HL-60/S4 treated with phorbol 12-myristate 13-acetate at 8.2 ng/mL for 4 days and 3 days (cell line): ENCODE data around the gene PIEZO2.
"Not testable (repeated sequence)": the region's sequence is repeated elsewhere in the genome, so short reads cannot be mapped to it uniquely, and the experiment has no call there.

ENCODE experiments used
- in situ Hi-C: fragments of 300-500 bp; cut with MboI; formaldehyde crosslinking; loops from 2 replicates; pipeline ENCODE4 v1.15.0; 2022; ENCODE audit warnings: low sequenced_read_pairs

Gene PIEZO2

DNA sequence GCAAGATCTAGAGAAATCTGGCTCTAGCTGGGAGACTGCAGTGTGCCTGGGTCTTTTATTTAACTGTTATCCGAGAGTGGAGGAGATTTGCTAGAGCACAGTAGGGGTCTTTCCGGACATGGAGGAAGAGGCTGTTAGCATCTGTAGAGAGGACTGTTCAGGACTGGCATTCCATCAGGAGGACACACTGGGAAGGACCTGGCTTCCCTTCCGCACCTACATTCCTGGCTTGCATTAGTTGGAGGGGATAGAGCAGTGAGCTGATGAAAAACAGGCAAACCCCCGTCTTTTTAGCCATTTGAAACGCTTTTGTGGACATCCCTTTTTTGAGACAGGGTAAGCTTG lies 874 bp upstream of the PIEZO2 start:
- in situ Hi-C loops: no loop called here

DNA sequence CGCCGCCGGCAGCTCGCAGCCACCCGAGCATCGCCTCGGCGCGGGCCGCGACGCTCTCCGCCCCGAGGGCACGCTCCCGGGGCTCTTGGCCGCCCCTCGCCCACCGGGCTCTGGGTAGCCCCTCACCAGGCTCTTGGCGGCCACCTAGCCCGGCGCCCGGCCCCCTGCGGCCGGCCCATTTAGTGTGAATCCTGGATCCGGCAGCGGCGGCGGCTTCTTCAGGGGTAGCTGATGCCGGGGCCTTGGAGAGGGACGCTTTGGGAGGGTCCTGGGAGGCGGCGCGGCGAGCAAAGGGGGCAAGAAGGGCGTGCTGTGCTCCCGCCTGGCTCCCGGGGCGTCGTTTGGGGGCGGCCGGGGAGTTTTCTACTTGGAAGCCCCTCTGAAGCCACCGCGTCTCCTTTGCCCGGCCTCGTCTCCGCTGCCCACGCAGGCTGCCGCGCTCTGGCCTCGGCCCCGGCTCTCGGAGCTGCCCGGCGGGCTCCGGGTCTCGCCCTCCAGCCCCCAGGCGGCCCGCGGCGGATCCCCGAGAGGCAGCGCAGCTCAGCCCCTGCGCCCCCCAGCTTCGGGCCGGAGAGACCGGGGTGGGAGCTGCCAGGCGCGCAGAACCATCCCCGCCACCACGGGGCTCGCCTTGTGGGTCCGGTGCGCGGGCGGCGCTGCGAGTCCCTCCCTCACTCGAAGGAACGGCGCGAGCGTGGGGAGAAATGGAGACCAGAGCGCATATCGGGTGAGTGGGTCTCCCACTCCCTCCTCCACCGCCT lies 509 bp downstream of the PIEZO2 start:
- in situ Hi-C loops: no loop called here

DNA sequence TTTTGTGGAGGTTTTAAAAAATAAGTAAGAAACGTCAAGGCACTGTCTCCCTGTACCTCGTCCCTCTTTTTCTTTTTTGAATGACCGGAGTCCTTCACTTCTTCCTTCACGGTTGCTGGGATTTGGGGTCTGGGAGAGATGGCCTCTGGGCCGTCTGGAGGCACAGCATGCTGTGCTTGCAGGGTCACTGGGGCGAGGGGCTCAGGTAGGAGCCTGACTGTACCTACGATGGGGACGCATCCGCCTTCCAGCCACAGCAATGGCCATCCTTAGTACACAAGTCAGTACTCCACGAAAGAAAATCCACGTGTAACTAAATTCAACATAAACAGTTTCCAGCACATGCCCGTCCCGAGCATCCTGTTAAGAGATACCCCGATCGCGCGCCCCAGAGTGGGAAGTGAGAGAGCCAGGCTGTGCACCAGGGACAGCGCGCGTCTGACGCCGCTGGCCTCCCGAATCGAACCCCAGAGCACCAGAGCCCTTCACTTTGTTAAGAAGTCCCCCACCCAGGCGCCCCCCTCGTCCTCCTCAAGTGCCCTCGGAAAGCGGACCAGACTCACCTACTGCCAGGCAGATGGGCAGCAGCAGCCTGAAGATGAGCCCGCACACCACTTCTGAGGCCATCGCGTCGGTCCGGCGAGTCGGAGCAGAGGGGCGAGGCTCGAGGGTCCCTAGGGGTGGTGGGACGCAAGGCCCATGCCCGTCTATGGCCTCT lies 1.2 kb downstream of the PIEZO2 start:
- in situ Hi-C loops: no loop called here

DNA sequence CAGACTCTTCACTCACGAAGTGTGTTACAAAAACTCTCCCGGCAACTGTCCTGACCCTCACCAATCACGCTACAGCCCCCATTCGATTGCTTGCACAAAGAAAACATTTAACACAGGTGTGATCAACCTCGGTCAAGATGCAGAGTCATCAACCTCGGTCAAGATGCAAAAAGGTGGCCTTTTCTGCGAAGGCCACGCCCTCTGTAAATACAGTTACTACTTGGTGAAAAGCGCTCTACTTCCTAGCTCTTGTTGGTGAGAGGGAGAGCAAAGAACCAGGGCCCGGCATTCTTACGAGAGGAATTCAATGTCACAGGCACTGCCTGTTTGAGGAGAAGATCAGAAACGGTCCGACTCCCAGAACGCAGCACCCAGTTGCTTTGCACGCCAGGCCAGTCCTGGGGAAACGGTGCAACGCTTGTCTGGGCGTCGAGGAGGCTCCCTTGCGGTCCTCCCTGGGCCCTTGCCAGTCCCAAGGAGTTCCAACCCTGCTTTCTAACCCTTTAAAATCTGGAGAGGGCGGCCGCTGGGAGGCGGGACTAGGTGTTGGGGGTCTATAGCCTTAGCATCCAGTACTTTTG lies 1.9 kb downstream of the PIEZO2 start:
- in situ Hi-C loops: no loop called here

DNA sequence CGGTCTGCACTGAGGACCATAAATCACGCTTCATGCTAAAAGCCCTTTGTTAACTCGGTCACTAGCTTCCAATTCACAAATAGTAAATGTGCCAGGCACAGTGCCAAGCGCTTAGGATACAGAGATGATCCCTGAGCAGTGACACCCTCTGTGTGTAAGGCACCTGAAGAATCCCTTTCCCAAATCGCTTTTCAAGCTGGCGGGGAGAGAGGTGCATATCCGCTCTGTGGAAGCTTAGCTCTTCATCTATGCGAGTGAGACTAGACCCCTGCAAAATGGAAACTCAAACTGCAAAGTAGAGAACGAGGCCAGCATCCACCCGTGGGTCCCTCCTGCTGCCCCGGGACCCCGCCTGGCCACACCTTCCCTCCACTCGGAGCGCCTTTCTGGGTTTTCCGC lies 2.4 kb downstream of the PIEZO2 start:
- in situ Hi-C loops: no loop called here

DNA sequence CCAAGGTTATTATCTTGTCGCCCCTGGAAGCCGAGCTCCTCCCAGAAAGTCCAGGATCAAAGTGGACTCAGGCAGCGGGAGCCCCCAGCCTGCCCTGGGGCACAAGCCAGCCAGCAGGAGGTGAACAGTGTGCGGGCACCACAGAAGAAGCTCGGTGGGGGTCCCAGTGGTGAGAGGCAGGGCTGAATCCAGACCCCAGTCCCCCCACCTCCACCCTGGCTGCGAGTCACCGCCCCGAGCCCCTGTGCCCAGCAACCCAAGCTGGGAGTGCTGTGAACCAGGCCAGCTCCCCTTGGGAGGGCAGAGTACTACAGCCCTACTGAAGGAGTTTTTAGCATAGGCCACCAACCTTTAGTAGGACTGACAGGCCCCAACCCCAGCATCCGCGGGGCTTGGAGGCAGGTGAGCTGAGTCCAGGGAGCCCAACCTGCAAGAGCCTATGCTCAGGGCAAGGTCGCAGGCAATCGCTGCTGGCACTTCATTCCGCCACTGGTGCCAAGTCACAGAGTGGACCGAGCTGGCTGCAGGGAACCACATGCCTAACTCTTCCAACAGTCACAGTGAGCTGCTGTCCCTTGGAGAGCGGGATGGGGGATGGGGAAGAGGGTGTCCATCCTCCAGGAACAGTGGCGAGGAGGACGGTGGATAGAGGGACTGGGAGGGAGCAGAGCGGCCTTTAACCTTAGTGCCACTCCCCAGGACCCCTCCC lies 3.0 kb downstream of the PIEZO2 start:
- in situ Hi-C loops: no loop called here

DNA sequence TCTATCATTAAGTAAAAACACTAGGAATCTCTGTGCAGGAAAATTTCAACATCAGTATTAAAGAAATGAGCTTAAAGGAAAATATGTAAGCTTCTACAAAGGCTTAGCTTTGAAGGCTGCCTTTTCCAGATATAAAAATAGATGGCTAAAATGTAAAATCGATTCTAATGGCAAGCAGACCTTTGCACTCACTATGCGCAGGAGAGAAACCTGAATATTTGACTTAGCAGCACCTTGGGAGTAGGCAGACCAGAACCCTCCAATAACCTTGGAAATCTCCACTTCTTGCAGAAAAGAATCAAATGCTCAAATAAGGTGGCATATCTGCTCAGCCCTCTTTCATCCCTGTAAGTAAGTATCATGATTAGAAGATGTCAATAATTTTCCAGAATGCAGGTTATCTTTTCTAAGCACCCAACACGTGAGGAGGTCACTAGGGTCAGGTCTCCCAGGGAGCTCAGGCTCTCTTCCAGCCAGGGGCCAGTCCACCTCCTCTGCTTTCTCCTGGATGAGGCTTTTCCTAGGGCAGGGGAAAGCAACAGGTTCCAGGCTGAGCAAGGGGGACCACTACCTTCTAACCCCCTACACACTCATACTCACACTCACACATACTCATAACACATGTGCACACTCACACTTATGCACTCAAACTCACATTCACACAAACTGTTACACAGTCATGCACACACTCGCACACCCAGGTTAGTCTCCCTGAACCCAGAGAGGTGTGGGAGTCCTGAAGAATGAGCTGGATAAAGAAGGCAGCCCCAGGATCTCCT lies 3.8 kb downstream of the PIEZO2 start:
- in situ Hi-C loops: no loop called here

DNA sequence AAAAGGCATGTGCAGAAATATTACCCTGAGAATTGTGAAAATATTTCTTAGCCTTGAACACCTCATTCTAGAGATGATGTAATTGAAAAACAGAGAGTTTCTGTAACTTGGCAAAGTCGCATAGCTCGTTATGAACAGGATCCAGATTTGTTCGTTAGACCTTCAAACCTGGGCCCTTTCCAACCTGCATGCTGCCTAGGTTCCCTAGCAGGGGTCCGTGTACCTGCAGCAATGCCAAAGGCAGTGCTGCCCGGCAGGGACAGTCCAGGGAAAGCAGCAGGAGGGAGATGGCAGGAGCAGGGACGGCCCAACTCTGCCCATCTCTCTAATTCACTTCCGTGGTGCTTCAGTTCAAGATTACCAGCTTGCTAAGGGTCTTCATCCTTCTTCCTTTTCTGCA lies 12.0 kb downstream of the PIEZO2 start:
- in situ Hi-C loops: no loop called here

DNA sequence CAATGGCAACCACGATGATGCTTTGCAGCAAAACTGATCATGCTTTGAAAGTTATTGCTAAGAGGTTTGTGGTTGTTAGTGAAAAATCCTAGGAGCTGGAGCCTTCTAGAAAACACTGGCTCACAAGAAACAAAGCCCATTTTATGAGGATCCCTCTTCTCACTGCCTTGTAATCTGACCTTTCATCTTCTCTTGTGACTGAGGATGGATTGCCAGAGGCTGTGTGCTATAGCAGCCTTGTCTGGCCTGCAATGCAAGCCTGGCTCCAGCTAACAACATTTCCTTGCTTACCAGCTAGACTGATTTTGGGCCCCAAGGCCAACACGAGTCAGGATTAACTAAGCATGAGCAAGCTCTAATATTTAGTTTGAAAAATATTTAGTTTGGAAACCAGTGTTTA lies 13.1 kb downstream of the PIEZO2 start:
- in situ Hi-C loops: no loop called here

DNA sequence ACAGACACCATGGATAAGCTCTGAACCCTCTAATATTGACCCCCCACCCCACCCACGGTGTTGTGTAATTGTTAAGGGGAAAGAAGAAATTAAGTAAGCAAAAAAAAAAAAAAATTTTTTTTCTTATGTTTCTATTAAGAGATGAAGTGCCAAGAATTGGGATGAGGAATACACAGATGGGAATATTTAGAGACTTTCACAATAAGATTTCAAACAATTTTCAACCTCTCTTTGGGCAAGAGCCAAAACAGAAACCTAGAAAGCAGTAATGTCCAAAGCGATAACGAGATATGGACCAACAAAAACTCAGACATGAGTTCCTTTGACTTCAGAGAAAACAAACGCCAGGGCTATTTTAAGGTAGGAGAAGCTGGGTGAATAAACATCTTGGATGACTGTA lies 14.4 kb downstream of the PIEZO2 start:
- in situ Hi-C loops: no loop called here

DNA sequence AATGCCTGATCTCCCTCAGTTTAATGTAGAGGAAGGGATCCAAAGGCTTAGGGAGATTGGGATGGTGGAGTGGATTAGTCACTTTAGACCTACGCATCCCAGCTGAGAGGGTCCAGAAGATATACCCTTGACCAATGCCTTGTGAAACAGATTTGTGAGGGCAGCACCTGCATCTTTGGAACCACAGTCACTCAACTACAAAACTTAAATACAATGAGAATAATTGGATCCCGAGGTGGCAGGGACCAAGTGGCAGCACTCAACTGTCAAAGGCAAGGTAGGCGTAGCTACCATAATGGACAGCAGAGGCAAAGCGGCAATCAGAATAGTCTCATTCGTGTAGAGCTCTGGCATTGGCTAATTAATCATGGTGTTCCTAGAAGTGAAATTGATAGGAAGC lies 20.3 kb downstream of the PIEZO2 start:
- in situ Hi-C loops: not testable (repeated sequence)

DNA sequence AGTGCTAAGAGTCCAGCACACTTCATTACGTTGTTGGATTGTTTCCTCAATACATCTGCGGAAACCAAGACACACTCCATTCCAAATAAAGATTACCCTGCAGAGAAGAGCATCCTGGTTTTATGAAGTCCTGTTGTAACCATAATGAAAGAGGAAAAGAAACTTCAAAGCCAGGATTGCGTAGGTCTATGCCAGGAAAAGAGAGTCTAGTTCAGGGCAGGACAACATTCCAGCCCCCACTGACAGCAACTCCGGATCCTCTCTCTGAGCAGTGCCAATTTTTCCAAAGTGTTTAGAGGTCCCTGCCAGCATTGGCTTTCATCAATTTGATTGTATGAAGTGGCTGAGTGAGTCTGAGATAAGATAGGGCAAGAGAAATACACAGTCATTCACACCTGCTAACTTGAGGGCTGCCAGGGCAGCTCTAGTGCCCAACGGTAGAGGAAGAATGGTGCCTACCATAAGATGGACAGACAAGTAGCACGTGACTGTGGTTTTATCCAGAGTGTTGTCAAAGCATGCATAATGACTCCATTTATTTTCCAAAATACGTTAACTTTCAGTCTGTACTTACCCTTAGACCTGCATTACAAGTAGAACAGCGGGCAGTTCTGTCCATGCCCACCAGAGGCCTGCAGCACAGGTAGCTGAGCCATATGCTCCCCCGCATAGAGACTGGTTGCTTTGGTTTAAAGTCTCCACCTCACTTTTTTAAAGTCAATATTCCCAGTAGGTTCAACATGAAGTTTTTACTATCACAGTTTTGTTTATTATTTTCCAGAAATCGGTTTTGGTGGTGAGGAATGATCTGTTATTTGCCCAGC lies 23.7 kb downstream of the PIEZO2 start:
- in situ Hi-C loops: no loop called here

DNA sequence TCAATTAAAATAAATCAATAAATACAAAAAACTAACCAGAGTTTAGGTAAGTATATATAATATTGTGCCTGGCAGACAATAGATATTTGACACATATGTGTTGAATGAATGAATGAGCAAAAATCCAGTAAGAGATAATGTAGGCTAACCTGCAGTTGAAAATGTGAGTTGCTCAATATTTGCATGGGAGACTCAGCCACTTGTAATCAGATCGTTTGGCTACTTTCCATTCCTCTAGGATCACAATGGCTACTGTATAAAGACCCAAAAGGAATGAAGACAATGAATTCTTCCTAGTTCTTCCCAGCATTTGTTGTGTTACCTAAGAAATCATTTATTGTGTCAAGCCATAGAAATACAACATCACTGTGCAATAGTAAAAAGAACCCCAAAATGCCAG lies 25.3 kb downstream of the PIEZO2 start:
- in situ Hi-C loops: no loop called here

DNA sequence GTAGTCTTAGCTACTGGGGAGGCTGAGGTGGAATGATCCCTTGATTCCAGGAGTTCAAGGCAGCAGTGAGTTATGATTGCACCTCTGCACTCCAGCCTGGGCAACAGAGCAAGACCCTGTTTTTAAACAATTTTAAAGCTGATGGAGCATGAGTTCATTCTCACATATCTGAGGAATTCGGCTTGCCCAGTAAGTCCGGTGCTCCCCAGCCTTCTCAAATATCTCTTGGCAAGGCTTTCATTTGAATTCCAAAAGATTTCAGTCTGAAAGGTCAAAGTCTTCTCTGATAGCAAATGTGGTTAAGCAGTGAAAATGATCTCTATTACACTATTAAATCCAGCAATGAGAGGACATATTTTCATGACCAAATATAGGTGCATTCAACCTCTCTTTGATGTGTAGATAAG lies 27.9 kb downstream of the PIEZO2 start:
- in situ Hi-C loops: no loop called here

DNA sequence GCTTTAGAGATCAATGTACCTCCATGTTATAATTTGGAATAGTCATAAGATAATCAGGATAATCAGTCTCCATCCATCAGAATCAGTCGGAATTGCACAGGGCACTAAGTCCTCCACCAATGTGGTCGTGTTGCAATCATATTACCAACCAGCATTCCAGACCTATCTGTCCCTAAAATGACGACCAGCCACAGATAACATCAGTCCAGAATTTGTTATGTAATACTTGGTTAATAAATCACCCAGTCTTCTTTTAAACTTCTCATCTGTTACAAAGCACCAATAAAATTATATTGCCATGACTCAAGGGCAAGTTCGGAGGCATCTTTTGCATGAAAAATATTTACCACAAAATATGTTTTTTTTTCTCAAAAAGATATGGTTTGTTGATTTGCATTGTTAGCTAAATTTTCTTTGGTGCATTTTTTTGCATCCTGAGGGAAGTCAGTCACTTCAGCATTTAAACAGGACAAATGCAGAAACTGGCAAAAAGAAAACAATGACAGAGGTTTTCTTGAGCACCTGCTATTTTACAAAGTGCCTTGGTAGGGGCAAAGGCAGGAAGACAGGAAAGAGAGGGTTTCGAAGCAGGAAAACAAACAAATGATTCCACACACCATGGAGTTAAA lies 29.3 kb downstream of the PIEZO2 start:
- in situ Hi-C loops: no loop called here

DNA sequence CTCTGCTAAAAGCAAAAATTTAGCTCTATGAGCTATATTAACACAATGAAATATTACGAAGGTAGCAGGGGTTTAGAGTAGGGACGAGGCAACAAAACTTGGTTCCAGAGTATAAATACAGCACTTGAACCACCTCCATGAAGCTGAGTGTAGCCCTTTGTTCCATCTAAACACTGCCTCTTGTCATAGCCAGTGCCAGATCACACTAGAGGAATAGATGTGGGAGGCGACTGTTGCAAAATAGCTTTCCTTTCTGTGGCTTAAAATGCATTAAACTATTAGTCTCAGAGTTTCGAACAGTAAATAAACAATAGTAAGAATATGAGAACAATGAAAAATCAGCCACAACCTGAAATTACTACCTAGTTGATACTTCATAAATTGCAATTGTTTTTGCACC lies 29.8 kb downstream of the PIEZO2 start:
- in situ Hi-C loops: no loop called here

DNA sequence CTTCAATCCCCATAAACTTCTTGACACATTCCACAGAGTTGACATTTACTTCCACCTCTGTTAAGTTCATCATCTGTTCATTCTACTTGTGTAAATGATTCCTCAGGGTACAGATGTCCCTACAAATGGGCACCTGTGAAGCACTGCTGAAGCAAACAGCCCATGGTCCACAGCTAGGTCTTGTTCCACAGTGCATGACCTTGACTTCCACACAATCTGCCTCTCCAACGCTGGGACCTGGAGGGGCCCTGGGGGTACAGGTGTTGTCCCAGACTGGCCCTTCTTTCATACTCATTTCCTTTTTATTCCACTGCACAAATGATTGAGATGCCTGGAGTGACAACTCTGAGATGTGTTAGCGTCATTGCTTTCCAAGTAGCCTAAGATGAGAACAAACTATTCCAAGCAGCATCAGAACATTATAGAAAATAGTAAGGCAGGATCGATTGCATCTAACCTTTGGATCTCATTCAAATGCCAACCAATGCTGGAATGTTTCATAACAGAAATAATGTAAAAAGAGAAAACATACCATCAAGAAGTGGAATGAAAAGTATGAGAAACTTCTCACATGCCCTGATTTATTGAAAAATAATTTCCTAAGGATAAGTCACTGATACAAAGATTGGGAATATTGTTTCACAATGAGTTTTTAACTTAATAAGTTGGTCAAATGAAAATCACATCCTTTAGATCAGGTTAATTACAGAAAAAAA lies 31.2 kb downstream of the PIEZO2 start:
- in situ Hi-C loops: no loop called here

DNA sequence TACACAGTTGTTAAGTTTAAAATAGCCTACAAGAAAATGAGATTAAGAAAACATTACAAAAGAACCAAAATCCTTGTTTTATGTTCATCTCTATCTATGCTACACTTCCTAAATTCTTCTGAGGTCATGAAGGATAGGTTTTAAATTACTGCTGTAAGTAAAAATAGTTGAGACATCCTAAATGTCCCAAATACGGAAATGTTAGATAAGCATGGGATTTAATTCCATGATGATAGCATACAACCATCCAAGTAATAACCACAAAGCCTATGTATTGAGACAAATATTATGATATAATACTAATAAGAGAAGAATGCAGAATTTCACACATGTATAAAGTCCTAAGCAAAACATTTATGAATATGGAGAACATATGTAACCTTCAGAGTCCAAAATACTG lies 34.1 kb downstream of the PIEZO2 start:
- in situ Hi-C loops: no loop called here

DNA sequence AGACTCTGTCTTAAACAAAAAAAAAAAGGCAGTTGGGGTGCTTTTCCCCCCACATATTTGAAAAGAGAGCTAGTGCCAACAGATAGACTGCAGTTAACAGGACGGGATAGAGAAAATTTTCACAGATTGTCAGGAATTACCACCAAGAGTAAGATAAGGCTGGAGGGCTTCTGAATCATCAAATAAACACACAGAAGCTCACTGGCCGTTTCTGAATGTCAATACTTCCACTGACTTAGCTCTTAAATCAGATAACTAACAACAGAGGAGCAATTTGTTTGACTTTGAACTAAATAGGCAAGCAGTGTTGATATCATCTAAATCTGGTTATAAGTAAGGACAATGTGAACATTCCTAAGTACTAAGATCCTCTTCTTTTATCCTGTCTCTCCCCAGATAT lies 34.7 kb downstream of the PIEZO2 start:
- in situ Hi-C loops: no loop called here
